Peyer's patch (tissue), 4 donors: ENCODE results near the gene RAB8B.

Experiments
- POLR2A ChIP-seq, 2 donors: fragments of 450-650 bp; IDR thresholded peaks; one replicate each; pipeline ENCODE4 v1.5.1; 2017; ENCODE audit warnings: antibody characterized with exemption in 2 of 2, mild to moderate bottlenecking in 2 of 2, moderate library complexity in 2 of 2
- TF ChIP-seq, protein P1 (sequence below), 6 experiments: fragments of 450-650 bp in 4 of 6; fragments of 200-600 bp in 2 of 6; sonication (generic) in 1 of 6; IDR thresholded peaks; one replicate each; pipeline ENCODE4 v1.5.1; 2017 to 2019; ENCODE audit warnings: antibody characterized with exemption in 6 of 6, mild to moderate bottlenecking in 3 of 6, moderate library complexity in 1 of 6

- TF ChIP-seq, protein P1, sequence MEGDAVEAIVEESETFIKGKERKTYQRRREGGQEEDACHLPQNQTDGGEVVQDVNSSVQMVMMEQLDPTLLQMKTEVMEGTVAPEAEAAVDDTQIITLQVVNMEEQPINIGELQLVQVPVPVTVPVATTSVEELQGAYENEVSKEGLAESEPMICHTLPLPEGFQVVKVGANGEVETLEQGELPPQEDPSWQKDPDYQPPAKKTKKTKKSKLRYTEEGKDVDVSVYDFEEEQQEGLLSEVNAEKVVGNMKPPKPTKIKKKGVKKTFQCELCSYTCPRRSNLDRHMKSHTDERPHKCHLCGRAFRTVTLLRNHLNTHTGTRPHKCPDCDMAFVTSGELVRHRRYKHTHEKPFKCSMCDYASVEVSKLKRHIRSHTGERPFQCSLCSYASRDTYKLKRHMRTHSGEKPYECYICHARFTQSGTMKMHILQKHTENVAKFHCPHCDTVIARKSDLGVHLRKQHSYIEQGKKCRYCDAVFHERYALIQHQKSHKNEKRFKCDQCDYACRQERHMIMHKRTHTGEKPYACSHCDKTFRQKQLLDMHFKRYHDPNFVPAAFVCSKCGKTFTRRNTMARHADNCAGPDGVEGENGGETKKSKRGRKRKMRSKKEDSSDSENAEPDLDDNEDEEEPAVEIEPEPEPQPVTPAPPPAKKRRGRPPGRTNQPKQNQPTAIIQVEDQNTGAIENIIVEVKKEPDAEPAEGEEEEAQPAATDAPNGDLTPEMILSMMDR (IDR thresholded peaks at IDR 0.05), result no peak
- no peak for TF ChIP-seq POLR2A (IDR thresholded peaks at IDR 0.05)
Observed at GRCh38 chr15:63172376-63172775, 17.0 kb upstream of the RAB8B start.
